Neural cell (in vitro differentiated cells): ENCODE results near the gene CNOT3. TPM values are rescaled to one million over a fixed set of nuclear protein-coding genes. Genes with fewer than 3 reads are reported as not detected.

Experiments
- H2AFZ ChIP-seq: fragments of 200-600, 300-800 bp; sonication (generic), shearing (Covaris generic); 2 replicates; pipeline ENCODE4 v1.6.0; 2014; ENCODE audit warnings: low read depth, mild to moderate bottlenecking, antibody characterized with exemption, low read length, moderate library complexity
- H3F3A ChIP-seq: fragments of 200-600 bp; shearing (Covaris generic); 2 replicates; pipeline ENCODE4 v1.6.1; 2016; ENCODE audit warnings: mild to moderate bottlenecking, moderate library complexity, mixed read lengths, antibody characterized with exemption, low read length; ENCODE audit not compliant: insufficient read depth, poor library complexity, severe bottlenecking
- H3K27ac ChIP-seq: fragments of 200-600, 300-800 bp; sonication (generic), shearing (Covaris generic); 2 replicates; pipeline ENCODE4 v1.5.1; 2014; ENCODE audit warnings: mild to moderate bottlenecking, low read length, moderate library complexity
- H3K27me3 ChIP-seq: fragments of 300-800, 200-600 bp; sonication (generic), shearing (Covaris generic); 2 replicates; pipeline ENCODE4 v1.6.0; 2014; ENCODE audit warnings: mild to moderate bottlenecking, low read depth, low read length, moderate library complexity; ENCODE audit not compliant: insufficient read depth
- H3K36me3 ChIP-seq: fragments of 300-800, 200-600 bp; sonication (generic), shearing (Covaris generic); 2 replicates; pipeline ENCODE4 v1.5.1; 2014; ENCODE audit warnings: mild to moderate bottlenecking, antibody characterized with exemption, low read length, moderate library complexity; ENCODE audit not compliant: insufficient read depth
- H3K4me2 ChIP-seq: fragments of 300-800, 200-600 bp; sonication (generic), shearing (Covaris generic); 2 replicates; pipeline ENCODE4 v1.6.0; 2014; ENCODE audit warnings: mild to moderate bottlenecking, low read length
- H3K4me3 ChIP-seq: fragments of 300-800, 200-600 bp; sonication (generic), shearing (Covaris generic); 2 replicates; pipeline ENCODE4 v1.5.1; 2014; ENCODE audit warnings: mild to moderate bottlenecking, low read length, moderate library complexity
- H3K79me2 ChIP-seq: fragments of 200-600 bp; shearing (Covaris generic); replicated peaks from 2 replicates; pipeline ENCODE4 v1.6.0; 2014; ENCODE audit warnings: mild to moderate bottlenecking, low read length, moderate library complexity; ENCODE audit not compliant: insufficient read depth
- H3K9ac ChIP-seq: fragments of 300-800, 200-600 bp; sonication (generic), shearing (Covaris generic); 2 replicates; pipeline ENCODE4 v1.6.1; 2016; ENCODE audit warnings: mild to moderate bottlenecking, low read length, mixed read lengths
- H3K9me2 ChIP-seq: fragments of 200-600 bp; shearing (Covaris generic); 2 replicates; pipeline ENCODE4 v1.6.1; 2016; ENCODE audit warnings: mild to moderate bottlenecking, low read length, mixed read lengths; ENCODE audit not compliant: insufficient read depth
- H3K9me3 ChIP-seq: fragments of 200-600, 300-800 bp; sonication (generic), shearing (Covaris generic); 2 replicates; pipeline ENCODE4 v1.6.1; 2016; ENCODE audit warnings: mild to moderate bottlenecking, mixed run types, low read length, moderate library complexity, mixed read lengths
- H4K20me1 ChIP-seq: fragments of 200-600 bp; shearing (Covaris generic); 2 replicates; pipeline ENCODE4 v1.6.1; 2016; ENCODE audit warnings: mild to moderate bottlenecking, mixed run types; ENCODE audit not compliant: insufficient read depth
- EP300 ChIP-seq: fragments of 450-650 bp; conservative IDR thresholded peaks from 2 replicates; pipeline ENCODE4 v1.6.1; 2014; ENCODE audit warnings: antibody characterized with exemption, mild to moderate bottlenecking, moderate library complexity; ENCODE audit not compliant: poor library complexity, severe bottlenecking
- EZH2 ChIP-seq: fragments of 200-600, 300-800 bp; shearing (Covaris generic), sonication (generic); IDR thresholded peaks from 2 replicates; pipeline ENCODE4 v1.6.1; 2014; ENCODE audit warnings: antibody characterized with exemption, low read length, borderline replicate concordance, mild to moderate bottlenecking; ENCODE audit not compliant: insufficient read depth, poor library complexity, severe bottlenecking
- MXI1 ChIP-seq: fragments of 450-650 bp; conservative IDR thresholded peaks from 2 replicates; pipeline ENCODE4 v1.6.1; 2014; ENCODE audit warnings: antibody characterized with exemption, mild to moderate bottlenecking; ENCODE audit not compliant: poor library complexity, severe bottlenecking
- POLR2AphosphoS5 ChIP-seq: IDR thresholded peaks from 2 replicates; pipeline ENCODE4 v1.6.1; 2012
- RAD21 ChIP-seq: fragments of 450-650 bp; conservative IDR thresholded peaks from 2 replicates; pipeline ENCODE4 v1.6.1; 2014; ENCODE audit warnings: antibody characterized with exemption, mild to moderate bottlenecking, moderate library complexity
- SMC3 ChIP-seq: fragments of 450-650 bp; conservative IDR thresholded peaks from 2 replicates; pipeline ENCODE4 v1.6.1; 2014; ENCODE audit warnings: antibody characterized with exemption, mild to moderate bottlenecking, moderate library complexity; ENCODE audit not compliant: poor library complexity
- TAF1 ChIP-seq: IDR thresholded peaks from 2 replicates; pipeline ENCODE4 v1.6.1; 2012; ENCODE audit warnings: low read depth
- polyA plus RNA-seq: library from polyadenylated mRNA; depleted of rRNA; stranded (reverse); fragments of >200 nt; gene quantifications from 2 replicates; pipeline ENCODE4 v1.2.3, GENCODE V29; 2014
- TF ChIP-seq, protein P1 (sequence below): fragments of 450-650 bp; IDR thresholded peaks from 2 replicates; pipeline ENCODE4 v1.5.1; 2014; ENCODE audit warnings: antibody characterized with exemption, mild to moderate bottlenecking, moderate library complexity; ENCODE audit not compliant: poor library complexity, severe bottlenecking
- TF ChIP-seq, protein P2 (sequence below): IDR thresholded peaks from 2 replicates; pipeline ENCODE4 v1.6.1; 2012; ENCODE audit warnings: borderline replicate concordance

Gene CNOT3
- polyA plus RNA-seq, 1 donor from 2014 or later: 7.6 TPM

DNA sequence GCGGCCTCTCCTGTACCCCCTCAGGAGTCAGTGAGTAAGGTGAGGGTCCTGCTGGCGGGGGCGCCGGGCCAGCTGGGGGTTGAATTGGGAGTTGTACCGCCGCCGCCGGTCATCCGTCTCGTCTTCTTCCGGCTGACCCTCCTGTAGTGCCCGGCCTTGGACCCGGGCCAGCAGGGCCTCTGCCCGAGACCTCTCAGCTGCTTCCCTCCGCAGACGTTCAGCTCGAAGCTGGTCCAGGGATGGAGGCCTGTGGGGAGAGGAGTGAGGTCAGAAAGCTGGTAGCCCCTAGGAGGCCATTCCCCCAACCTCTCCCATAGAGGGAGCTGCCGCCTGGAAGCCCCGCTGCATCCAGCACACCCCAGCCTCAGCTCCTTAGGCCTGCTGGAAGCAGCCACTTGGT, 18.1 kb downstream of the CNOT3 start:
- no peaks in the 10 kb centered on the region for H4K20me1 ChIP-seq
- no peak overlapping the region for H2AFZ ChIP-seq
- H3K4me2 ChIP-seq: no peak overlapping the region
- no peaks in the 10 kb centered on the region for H3K27me3 ChIP-seq
- H3K36me3 ChIP-seq: no peaks in the 10 kb centered on the region
- H3F3A ChIP-seq: no peaks in the 10 kb centered on the region
- no peak overlapping the region for H3K9ac ChIP-seq
- H3K9me3 ChIP-seq: no peaks in the 10 kb centered on the region
- no peak overlapping the region for H3K27ac ChIP-seq
- H3K79me2 ChIP-seq: peaks cover 9% of the 10 kb centered on the region
- TF ChIP-seq POLR2AphosphoS5 (no peak), EZH2 (no peak), EP300 (no peak), RAD21 (no peak), MXI1 (no peak), SMC3 (no peak), TAF1 (no peak)
- TF ChIP-seq, protein P1, sequence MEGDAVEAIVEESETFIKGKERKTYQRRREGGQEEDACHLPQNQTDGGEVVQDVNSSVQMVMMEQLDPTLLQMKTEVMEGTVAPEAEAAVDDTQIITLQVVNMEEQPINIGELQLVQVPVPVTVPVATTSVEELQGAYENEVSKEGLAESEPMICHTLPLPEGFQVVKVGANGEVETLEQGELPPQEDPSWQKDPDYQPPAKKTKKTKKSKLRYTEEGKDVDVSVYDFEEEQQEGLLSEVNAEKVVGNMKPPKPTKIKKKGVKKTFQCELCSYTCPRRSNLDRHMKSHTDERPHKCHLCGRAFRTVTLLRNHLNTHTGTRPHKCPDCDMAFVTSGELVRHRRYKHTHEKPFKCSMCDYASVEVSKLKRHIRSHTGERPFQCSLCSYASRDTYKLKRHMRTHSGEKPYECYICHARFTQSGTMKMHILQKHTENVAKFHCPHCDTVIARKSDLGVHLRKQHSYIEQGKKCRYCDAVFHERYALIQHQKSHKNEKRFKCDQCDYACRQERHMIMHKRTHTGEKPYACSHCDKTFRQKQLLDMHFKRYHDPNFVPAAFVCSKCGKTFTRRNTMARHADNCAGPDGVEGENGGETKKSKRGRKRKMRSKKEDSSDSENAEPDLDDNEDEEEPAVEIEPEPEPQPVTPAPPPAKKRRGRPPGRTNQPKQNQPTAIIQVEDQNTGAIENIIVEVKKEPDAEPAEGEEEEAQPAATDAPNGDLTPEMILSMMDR: no peak
- TF ChIP-seq, protein P2, sequence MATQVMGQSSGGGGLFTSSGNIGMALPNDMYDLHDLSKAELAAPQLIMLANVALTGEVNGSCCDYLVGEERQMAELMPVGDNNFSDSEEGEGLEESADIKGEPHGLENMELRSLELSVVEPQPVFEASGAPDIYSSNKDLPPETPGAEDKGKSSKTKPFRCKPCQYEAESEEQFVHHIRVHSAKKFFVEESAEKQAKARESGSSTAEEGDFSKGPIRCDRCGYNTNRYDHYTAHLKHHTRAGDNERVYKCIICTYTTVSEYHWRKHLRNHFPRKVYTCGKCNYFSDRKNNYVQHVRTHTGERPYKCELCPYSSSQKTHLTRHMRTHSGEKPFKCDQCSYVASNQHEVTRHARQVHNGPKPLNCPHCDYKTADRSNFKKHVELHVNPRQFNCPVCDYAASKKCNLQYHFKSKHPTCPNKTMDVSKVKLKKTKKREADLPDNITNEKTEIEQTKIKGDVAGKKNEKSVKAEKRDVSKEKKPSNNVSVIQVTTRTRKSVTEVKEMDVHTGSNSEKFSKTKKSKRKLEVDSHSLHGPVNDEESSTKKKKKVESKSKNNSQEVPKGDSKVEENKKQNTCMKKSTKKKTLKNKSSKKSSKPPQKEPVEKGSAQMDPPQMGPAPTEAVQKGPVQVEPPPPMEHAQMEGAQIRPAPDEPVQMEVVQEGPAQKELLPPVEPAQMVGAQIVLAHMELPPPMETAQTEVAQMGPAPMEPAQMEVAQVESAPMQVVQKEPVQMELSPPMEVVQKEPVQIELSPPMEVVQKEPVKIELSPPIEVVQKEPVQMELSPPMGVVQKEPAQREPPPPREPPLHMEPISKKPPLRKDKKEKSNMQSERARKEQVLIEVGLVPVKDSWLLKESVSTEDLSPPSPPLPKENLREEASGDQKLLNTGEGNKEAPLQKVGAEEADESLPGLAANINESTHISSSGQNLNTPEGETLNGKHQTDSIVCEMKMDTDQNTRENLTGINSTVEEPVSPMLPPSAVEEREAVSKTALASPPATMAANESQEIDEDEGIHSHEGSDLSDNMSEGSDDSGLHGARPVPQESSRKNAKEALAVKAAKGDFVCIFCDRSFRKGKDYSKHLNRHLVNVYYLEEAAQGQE: no peak
- no peak overlapping the region for H3K4me3 ChIP-seq
- no peaks in the 10 kb centered on the region for H3K9me2 ChIP-seq

DNA sequence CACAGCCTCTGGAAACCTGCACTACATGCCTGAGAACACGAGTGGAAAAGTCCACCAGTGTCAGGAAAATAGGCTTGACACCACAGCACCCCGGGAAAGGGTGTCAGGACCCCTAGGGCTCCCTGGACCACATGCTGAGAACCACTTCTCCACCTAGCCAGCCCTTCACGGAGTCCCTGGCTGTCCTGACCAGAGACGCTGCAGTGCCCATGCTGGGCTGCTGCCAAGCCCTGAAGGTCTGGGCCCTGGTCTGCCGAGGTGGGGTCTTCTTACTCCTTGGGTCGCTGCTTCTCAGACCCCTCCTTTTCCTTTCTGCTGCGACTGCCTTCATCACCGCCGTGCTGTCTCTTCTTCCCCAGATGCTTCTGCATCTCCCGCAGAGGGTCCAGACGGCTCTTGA, 18.9 kb downstream of the CNOT3 start:
- no peaks in the 10 kb centered on the region for H4K20me1 ChIP-seq
- H3K9me2 ChIP-seq: no peaks in the 10 kb centered on the region
- H3F3A ChIP-seq: no peaks in the 10 kb centered on the region
- no peak overlapping the region for H3K4me3 ChIP-seq
- TF ChIP-seq SMC3 (no peak), TAF1 (no peak), EZH2 (no peak), POLR2AphosphoS5 (no peak), MXI1 (no peak), EP300 (no peak)
- TF ChIP-seq, protein P1: no peak
- TF ChIP-seq, protein P2: no peak
- no peaks in the 10 kb centered on the region for H3K36me3 ChIP-seq
- H3K9me3 ChIP-seq: no peaks in the 10 kb centered on the region
- no peak overlapping the region for H3K4me2 ChIP-seq
- no peak overlapping the region for H3K9ac ChIP-seq
- no peak overlapping the region for H3K27ac ChIP-seq
- H2AFZ ChIP-seq: no peak overlapping the region
- no peaks in the 10 kb centered on the region for H3K27me3 ChIP-seq
- peaks cover 9% of the 10 kb centered on the region for H3K79me2 ChIP-seq
